Renal cortex interstitium (tissue), 15 donors: Measurements from ENCODE around the gene LMOD1. TPM values are rescaled to one million over a fixed set of nuclear protein-coding genes. Genes with fewer than 3 reads are reported as not detected.
"Not testable (repeated sequence)": the region's sequence is repeated elsewhere in the genome, so short reads cannot be mapped to it uniquely, and the experiment has no call there.

Source experiments
- DNase-seq, 11 donors: peaks; one replicate each; pipeline ENCODE4 v3.0.0-alpha.2; 2013; ENCODE audit warnings: low read depth in 9 of 11, low spot score in 4 of 11; ENCODE audit errors: extremely low read depth in 1 of 11
- long read RNA-seq, 16 experiments: transcript quantifications; one replicate each; lab custom pipeline, GENCODE V29; 2026
- polyA plus RNA-seq, 3 donors: library from polyadenylated mRNA; unstranded; fragments of 120-200 nt; gene quantifications; one replicate each; pipeline ENCODE4 v1.2.1, GENCODE V29; 2013; ENCODE audit not compliant: insufficient read length in 3 of 3

LMOD1 gene
- polyA plus RNA-seq, result 1 to 10 TPM; 3.4 to 5.2 (median 4.3) TPM
- long read RNA-seq, donor 1, result 0 reads
- long read RNA-seq, donor 2, result 0 reads
- long read RNA-seq, donor 3, result 0 reads
- long read RNA-seq, donor 4, partial matches to known transcripts, result 78 of 130 reads
- long read RNA-seq, donor 4, other reads (novel, unspliced or antisense), result 52 of 130 reads
- long read RNA-seq, donor 5, result 0 reads
- long read RNA-seq, donor 6, result 0 reads
- long read RNA-seq, donor 7, partial matches to known transcripts, result 89 of 104 reads
- long read RNA-seq, donor 7, other reads (novel, unspliced or antisense), result 15 of 104 reads
- long read RNA-seq, donor 8, partial matches to known transcripts, result 128 of 154 reads
- long read RNA-seq, donor 8, other reads (novel, unspliced or antisense), result 26 of 154 reads
- long read RNA-seq, donor 9, result 0 reads
- long read RNA-seq, donor 10, result 0 reads
- long read RNA-seq, donor 11, partial matches to known transcripts, result 94 of 94 reads
- long read RNA-seq, donor 11, other reads (novel, unspliced or antisense), result 0 of 94 reads
- long read RNA-seq, donor 12, result 0 reads
- long read RNA-seq, donor 13, result 0 reads
- long read RNA-seq, donor 14, result 0 reads
- long read RNA-seq, donor 15, result 0 reads
- long read RNA-seq, donor 16, partial matches to known transcripts, result 79 of 190 reads
- long read RNA-seq, donor 16, other reads (novel, unspliced or antisense), result 111 of 190 reads

DNA sequence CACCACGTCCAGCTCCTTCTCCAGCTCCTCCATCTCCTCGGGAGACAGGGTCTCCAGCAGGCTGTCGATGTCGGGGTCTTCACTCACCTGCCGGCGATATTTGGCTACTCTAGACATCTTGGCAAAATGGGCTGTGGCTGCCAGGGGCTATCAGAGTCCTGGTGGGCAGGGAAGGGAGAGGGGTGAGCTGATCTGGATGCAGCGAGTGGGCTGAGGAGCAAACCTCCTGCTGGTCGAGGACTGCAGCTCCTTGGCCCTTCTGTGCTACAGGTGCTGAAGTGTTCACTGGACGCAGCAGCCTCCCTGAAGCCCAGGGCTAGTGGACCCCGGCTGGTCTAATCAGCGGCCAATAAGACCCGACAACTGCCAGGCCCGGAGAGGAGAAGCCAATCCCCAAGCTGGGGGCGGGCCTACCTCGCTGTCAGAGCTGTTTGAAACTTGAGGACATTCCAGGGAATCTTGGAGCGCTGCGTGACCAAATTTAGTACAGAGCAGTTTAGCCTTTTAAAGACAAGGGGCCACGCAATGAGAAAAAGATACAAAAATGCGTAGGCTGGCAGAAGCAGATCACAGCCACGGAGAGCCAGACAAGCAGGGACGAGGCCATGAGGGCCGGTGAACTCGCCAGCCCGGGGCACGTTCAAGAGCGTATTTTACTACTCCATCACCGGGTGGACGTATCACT is at the start of gene LMOD1:
Gene LMOD1, minus strand, starts transcription at position 325 of the 685 bp plus-strand sequence. Its CDS starts 208 bp downstream, at position 117.
- DNase-seq, result peak in 8 of 11 donors; percentile 74 to 94 (median 88)

DNA sequence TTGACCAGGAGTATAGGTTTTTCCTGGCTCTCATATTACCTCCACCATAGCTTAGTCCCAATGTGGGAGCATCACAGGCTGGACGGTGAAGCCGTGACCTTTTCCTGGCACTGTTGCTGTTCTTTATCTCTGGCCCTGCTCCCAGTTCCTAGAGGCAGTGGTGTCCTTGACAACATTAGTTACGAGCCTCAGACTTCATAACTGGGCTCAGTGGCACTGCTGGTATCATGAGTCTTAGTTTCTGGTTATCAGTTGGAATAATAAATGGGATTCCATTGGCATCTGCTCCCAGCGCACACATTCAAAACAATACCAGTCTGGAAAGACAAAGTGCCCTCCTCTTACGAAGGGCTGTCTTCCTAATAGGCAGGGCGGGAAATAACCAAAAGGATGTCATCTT is 44.1 kb upstream of the LMOD1 start:
- no peak for DNase-seq

DNA sequence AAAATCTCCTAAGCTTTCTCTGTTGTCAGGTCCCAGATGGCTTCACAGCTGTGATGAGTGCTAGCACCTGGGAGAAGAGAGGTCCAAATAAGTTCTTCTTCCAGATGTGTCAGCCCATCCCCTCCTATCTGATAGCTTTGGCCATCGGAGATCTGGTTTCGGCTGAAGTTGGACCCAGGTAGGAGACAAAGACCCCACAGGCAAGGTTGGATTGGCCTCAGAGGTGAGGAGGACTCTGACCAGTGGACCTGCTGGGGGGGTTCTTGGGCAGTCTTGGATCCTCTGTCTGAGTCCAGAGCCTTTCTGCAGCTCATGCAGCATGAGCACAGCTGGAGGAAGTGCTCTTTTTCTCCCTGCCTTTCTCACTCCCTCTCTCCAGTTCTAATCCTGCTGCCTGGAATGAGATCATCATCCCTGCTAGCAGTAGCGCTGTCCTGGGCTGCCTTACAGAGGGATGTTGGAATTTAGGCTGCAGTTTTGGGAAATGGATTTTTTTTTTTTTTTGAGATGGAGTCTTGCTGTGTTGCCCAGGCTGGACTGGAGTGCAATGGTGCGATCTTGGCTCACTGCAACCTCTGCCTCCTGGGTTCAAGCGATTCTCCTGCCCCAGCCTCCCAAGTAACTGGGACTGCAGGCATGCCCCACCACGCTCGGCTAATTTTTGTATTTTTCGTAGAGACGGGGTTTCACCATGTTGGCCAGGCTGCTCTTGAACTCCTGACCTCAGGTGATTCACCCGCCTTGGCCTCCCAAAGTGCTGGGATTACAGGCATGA is 43.2 kb upstream of the LMOD1 start:
- DNase-seq, result no peak

DNA sequence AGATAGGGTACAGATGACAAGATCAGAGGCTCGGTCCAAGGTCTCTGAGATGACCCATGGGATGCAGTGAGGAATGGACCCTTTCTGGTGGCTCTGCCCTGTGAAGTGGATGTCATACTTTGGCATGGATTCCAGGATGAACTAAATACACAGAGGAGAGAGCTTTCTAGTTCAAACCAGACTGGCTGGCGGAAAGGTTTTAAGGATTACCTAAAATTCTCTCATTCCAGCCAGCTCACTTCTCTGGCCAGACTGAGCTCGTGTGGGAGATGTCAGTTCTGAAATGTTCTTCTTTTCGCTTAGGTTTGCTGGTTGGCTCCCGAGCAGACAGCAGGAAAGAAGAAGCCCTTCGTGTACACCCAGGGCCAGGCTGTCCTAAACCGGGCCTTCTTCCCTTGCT is 42.3 kb upstream of the LMOD1 start:
- no peak for DNase-seq

DNA sequence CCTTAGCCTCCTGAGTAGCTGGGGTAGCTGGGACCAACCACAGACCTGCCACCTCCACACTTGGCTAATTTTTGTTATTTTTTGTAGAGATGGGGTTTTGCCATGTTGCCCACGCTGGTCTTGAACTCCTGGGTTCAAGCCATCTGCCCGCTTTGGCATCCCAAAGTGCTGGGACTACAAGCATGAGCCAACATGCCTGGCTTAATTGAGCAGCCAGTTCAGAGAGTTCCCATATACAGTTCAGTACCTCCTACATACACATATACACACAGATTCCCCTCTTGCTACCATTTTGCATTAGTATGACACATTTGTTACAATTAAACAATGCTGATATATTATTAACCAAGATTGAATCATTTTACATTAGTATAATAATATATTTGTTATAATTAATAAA is 39.0 kb upstream of the LMOD1 start:
- DNase-seq, result no peak

DNA sequence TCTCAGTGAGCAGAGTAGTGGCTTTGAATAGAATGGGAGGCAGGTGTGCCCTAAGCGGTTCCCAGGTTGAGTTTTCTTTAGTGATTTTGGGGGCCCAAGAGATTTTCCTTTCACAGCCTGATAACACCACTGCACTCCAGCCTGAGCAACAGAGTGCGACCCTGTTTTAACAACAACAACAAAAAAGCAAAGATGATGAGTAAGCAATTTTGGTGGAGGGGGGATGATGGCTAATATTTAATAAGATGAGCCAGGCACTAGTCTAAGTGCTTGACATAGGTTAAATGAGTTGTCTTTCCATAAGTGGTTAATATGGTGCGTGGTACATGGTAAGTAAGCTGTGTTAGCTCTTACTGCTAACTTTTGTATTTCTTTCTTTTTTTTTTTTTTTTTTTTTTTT is 38.1 kb upstream of the LMOD1 start:
- DNase-seq, result no peak

DNA sequence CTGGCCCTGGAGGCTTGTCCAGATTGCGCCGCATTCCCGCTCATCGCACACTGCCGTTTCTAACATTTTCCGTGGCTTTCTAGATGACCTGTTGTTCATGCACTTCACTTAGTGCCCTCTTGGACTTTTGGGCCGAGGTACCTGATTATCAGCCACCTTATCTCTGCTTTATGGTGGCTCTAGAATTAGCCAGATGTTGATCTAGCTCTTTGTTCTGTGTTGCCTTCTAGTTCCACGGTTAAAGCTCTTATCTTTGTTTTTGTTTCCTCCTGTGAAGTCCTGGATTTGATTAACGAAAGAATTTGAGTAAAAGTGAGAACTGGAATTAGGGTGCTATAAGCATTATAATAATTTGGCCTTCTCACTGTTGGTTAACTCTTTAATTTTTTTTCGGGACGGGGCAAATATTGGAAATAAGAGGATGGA is 37.0 kb upstream of the LMOD1 start:
- DNase-seq, result peak in 1 of 11 donors; percentile 39

DNA sequence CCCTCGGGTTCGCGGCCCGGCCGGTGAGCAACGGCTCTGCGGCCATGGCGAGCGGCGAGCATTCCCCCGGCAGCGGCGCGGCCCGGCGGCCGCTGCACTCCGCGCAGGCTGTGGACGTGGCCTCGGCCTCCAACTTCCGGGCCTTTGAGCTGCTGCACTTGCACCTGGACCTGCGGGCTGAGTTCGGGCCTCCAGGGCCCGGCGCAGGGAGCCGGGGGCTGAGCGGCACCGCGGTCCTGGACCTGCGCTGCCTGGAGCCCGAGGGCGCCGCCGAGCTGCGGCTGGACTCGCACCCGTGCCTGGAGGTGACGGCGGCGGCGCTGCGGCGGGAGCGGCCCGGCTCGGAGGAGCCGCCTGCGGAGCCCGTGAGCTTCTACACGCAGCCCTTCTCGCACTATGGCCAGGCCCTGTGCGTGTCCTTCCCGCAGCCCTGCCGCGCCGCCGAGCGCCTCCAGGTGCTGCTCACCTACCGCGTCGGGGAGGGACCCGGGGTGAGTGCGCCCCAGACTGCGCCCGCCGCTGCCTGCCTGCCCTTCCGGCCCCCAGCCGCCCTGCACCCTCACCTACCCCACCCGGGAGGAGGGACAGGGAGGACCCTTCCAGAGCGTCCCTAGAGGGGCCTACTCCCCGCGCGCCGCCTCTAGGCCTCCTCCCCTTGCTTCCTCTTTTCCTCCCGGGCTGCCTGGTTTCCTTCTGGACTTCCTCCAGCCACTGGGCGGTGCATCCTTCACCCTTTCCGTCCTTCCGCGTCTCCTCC is 36.5 kb upstream of the LMOD1 start, which contains the start of gene RNPEP:
Gene RNPEP, plus strand, starts transcription at position 26 of the 757 bp plus-strand sequence. Its CDS starts 19 bp downstream, at position 45.
- DNase-seq, result peak in 8 of 11 donors; percentile 37 to 71 (median 60)

DNA sequence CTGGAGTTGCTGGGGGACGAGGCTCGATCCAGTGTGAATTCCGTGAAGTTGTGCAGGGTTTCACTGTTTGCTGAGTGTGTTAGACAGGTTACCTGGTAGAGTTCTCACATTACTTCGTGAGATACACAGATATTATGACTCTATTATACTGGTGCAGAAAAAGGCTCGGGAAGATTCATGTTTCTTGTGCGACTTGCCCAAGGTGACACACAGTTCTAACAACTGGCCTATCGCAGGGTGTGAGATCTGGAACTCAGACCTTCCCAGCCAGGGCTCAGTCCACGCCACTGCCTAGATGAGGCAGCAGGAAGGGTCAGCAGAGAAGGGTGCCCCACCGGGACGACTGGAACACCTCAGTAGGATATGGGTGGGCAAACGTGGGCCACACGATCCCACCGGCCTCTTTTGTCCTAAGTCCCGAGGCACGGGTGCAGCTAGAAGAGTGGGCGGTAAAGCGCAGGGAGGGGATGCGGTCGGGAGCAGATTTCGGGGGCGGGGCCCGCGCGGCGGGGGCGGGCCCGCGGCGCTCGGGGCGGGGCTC is 35.8 kb upstream of the LMOD1 start:
- DNase-seq, result peak in 5 of 11 donors; percentile 9 to 61 (median 50)

DNA sequence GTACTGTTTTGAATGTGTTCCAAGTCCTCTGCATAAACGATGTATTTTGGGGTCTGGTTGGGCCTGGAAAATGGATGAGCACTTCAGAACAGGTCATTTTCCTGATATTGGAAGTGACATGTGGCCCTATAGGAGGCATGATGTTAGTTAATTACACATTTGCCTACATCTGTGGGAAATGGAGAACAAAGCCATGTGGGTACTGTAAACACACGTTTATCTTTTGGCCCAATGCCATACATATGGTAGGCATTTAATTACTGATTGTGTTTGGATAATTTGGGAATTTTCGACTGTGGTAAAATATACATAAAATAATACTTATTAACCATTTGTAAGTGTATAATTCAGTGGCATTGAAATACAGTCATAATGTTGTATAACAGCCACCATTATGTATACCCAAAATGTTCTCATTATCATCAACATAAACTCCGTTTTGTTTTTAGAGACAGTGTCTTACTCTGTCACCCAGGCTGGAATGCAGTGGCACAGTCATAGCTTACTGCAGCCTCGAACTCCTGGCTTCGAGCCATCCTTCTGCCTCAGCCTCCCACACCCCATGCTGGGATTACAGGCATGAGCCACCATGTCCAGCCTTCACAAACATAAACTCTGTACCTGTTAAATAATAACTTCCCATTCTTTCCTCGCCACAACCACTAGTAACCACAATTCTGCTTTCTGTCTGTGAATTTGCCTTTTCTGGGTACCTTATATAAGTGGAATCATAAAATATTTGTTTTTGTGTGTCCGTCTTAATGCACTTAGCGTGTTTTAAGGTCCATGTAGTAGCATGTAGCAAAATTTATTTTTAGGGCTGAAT is 24.2 kb upstream of the LMOD1 start:
- no peak for DNase-seq

DNA sequence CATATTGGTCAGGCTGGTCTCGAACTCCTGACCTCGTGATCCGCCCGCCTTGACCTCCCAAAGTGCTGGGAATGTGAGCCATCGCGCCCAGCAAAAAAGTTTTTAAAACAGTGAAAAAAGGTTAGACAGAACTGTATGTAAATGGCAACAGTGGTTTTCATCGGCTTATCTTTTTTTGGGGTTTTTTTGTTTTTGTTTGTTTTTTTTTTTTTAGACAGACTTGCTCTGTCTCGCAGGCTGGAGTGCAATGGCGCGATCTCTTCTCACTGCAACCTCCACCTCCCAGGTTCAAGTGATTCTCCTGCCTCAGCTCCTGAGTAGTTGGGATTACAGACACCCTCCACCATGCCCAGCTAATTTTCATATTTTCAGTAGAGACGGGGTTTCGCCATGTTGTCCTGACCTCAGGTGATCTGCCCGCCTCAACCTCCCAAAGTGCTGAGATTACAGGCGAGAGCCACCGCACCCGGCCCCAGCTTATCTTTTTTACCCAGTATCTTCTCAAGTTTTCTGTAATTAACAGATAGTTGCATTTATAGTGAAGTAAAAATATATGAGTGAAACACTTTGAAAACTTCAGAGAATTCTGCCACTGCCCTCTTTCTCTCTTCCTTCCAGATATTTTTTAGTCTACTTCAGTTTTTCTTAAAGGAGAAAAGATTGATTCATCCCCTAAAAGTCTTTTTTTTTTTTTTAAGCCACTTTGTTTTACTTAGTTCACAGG is 22.0 kb upstream of the LMOD1 start:
- no peak for DNase-seq

DNA sequence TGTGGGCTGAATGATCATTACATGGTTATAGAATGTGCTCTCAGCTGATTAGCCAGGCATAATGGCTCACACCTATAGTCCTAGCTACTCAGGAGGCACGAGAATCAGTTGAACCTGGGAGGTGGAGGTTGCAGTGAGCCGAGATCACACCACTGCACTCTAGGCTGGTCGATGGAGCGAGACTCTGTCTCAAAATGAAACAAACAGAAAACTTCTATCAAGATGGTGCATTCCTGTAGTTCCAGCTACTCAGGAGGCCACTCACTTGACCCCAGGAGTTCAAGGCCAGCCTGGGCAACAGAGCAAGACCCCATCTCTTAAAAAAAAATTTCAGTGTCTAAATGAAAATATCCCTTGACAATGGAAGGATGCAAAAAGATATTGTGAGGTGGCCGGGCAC is 19.8 kb upstream of the LMOD1 start:
- DNase-seq, result no peak

DNA sequence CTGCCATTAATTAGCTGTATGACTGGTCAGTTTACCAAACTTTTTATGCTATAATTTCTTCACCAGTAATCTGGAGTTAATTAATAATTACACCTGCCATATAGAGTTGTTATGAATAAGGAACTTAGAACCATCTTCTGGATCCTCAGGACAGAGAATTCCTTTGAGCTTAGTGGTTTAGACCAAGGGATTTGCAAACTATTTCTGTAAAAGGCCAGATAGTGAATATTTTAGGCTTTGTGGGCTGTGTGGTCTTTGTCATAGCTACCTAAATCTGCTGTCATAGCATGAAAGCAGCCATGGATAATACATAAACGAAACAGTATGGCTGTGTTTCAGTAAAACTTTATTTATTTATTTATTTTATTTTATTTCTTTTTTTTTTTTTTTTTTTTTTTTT is 17.9 kb upstream of the LMOD1 start:
- no peak for DNase-seq

DNA sequence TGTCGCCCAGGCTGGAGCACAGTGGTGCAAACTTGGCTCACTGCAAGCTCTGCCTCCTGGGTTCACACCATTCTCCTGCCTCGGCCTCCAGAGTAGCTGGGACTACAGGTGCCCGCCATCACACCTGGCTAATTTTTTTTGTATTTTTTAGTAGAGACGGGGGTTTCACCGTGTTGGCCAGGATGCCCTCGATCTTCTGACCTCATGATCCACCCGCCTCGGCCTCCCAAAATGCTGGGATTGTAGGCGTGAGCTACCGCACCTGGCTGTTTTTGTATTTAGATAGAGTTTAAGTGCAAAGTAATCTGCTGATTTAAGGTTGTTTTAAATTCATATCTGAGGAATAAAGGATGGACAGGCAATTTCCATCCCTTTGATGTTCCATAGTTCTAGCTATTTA is 16.0 kb upstream of the LMOD1 start:
- not testable (repeated sequence) for DNase-seq

DNA sequence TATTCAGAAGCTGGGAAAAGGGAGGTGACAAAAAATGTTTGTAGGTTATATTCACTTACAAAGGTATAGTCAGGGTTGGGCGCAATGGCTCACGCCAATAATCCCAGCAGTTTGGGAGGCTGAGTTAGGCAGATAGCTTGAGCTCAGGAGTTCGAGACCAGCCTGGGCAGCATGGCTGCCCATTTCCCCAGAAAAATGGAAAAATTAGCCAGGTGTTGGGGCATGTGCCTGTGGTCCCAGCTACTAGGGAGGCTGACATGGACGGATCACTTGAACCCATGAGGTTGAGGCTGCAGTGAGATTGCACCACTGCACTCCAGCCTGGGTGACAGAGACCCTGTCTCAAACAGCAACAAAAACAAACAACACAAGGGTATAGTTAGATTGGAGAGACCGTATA is 12.0 kb upstream of the LMOD1 start:
- no peak for DNase-seq

DNA sequence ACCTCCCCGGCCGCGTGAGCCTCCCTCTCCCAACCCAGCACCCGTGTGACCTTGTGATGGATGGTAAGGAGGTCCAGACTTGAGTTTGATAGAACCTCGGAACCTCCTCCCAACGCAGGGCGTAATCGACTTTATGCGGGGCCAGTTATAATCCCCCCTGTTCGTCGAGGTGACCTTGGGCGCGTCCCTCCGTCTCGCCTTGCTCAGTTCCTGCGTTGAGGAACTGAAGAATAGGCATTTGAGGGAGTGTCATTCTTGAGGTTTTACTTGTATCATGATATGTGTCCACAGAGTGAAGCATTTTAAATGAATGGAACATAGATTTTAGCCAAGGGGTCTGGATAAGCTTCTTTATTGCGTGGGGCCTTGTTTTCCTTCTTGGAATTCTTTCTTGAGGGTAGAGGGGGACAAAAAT is 9.4 kb upstream of the LMOD1 start:
- no peak for DNase-seq
